ENCODE measurements around the gene TENM3.

- no peak for TF ChIP-seq CTCF (IDR thresholded peaks at IDR 0.05)
- no peak for TF ChIP-seq POLR2A (IDR thresholded peaks at IDR 0.05)
Measured at GRCh38 chr4:182291175-182291574, 48.0 kb downstream of the TENM3 start.

All from esophagus squamous epithelium (tissue), 4 donors.